ENCODE results near the gene GABBR2.
"Not testable (repeated sequence)": the region's sequence is repeated elsewhere in the genome, so short reads cannot be mapped to it uniquely, and the experiment has no call there.

GABBR2 gene

DNA sequence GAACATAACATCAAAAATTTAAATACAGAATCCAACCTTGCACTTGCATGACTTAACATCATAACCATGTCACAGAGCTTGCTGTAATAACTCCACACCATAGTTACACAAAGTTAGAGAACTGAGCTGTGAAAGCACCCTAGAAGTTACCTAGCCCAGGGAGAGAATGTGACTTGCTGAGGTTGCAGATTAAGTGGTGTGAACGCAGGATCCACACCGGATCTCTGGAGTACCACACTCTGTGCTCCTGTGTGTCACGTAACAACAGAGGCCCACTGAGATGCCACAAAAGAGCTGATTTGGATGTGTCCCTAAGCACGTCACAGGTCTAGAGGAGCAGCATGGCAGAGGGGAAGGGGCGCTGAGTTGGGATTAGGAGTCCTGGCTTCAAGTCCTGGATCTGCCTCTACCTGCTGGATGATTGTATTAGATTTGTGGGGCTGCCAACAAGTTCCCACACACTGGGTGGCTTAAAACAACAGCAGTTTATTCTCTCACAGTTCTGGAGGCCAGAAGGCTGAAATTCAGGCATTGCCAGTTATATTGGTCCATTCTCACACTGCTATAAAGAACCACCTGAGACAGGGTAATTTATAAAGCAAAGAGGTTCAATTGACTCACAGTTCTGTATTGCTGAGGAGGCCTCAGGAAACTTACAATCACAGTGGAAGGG, 240.0 kb downstream of the GABBR2 start:
- DNase-seq: no peak

DNA sequence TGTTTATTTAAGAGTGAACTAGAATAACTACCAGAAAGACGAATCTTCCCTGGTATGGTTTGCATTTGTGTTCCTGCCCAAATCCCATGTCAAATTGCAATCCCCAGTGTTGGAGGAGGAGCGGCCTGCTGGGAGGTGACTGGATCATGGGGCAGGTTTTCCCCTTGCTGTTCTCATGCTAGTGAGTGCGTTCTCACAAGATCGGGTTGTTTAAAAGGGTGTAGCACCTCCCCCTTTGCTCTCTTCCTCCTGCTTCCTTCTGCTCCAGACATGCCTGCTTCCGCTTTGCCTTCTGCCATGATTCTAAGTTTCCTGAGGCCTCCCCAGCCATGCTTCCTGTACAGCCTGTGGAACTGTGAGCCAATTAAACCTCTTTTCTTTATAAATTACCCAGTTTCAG, 242.9 kb downstream of the GABBR2 start:
- DNase-seq: no peak

DNA sequence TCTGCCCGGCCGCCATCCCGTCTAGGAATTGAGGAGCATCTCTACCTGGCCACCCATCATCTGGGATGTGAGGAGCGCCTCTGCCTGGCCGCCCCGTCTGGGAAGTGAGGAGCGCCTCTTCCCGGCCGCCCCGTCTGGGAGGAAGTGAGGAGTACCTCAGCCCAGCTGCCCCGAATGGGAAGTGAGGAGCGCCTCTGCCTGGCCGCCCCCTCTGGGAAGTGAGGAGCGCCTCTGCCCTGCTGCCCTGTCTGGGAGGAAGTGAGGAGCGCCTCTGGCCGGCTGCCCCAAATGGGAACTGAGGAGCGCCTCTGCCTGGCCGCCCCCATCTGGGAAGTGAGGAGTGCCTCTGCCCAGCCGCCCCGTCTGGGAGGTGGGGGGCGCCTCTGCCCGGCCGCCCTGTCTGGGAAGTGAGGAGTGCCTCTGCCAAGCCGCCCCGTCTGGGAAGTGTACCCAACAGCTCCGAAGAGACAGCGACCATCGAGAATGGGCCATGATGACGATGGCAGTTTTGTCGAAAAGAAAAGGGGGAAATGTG, 244.5 kb downstream of the GABBR2 start:
- DNase-seq: not testable (repeated sequence)

DNA sequence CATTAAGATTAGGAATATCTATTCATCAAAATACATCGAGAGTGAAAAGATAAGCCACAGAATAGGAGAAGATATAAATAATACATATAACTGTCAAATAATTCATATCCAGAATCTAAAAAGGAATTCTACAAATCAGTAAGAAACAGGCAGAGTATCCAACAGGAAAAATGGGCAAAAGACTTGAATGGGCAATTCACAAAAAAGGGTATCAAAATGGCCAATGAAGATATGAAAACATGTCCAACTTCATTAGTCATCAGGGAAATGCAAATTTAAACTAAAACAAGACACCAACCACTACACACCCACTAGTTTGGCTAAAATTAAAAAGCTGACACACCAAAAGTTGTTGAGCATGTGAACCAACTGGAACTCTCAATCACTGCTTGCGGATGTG, 246.4 kb downstream of the GABBR2 start:
- no peak for DNase-seq

DNA sequence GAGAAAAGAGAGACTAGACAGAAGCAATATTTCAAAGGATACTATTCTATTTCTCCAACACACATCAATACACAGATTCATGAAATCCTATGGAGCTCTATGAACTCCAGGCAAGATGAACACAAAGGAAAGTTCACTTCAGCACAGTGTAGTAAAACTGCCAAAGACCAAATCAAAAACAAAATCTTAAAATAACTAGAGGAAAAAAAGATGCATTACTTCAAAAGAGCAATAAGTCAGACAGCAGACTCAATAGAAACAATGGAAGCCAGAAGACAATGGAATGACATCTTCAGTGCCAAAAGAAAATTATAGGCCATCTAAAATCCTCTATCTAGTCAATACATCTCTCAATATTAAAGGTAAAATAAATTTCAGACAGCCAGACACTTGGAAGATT, 248.0 kb downstream of the GABBR2 start:
- DNase-seq: no peak

DNA sequence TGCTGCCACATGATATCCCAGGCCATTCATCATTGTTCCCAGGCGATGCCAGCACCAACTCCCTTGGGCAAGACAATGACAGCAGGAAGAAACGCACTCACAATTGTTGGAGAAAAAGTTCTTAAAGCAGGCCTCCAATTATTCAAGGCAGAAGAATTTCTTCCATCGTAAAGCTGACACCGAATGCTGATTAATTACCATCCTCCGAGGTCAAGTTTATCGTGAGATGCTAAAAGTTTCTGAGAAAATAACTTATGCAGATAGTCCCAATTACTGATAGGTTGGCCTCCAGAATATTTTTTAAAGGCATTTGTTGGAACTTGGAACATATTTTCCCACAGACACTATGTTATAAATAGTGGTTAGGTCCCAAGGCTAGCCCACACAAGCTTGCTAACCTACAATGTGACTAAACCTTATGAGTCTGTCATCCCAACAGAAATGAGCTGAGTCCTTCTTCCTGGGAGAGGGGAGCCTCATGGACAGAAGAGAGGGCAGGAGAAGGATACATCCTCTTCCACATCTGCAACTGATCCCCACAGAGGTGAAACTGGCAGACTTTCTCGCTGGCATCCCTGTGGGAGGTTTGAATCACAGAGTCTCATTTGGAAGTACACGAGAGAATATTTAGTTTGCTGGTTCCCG, 250.9 kb downstream of the GABBR2 start:
- DNase-seq: no peak

DNA sequence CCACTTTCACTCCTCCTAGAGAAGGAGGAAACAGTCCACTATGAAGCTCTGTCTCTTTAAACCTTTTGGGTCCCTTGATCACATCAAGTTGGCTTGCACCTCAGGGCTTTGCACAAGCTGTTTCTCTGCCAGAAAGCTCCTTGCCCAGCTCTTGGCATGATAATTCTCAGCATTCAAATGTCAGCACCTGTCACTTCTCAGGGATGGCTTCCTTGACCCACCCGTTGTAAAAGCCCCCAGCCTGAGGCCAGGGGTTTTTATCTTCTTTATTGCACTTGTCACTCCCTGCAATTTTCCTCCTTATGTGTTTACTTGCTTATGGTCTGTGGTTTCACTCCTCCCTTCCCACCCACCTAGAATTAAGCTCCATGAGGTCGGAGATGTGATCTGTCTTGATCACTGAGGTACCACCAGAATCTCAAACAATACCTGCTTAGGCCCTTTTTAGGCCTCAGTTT, 252.6 kb downstream of the GABBR2 start:
- no peak for DNase-seq

DNA sequence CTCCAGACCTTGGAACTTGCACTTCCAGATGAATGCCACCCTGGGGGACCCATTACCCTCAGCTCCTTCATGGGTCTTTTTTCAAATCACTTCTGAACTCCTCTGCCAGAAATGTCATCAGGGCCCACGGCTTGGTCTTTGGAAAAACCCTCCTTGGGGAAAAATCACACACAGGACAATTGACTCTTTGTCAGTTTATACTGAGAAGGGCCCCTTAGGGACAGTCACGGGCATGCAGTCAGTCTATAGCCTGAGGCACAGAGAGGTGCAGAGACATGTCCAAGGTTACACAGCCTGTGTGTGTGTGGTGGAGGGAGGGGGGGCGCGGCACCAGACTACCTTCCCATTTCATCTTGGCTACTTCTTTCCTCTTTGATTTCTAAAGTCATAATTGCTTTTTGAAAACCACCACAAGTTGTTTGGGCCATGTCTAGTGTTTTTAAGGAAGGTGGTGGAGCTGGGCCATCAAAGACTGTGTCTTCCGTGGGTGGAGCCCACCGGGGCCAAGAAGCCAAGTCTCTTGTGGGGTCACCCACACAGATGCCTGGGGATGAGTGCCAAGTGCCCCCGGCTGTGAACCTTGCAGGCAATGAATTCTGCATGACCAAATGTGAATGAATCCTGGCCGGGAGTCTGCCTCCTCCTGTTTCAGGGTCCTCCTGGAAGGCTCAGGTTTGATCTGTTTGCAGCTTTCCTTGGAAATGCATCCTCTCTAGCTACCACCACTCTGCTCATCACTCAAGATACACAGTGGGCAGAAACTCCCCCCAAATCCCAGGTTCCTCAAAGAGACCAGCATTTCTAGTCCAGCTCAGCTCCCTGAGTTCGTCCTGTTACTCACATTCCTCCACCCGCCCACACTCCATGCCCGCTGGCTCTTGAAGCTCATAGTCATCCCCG, 253.2 kb downstream of the GABBR2 start:
- peak; percentile 3 to 42 for DNase-seq

DNA sequence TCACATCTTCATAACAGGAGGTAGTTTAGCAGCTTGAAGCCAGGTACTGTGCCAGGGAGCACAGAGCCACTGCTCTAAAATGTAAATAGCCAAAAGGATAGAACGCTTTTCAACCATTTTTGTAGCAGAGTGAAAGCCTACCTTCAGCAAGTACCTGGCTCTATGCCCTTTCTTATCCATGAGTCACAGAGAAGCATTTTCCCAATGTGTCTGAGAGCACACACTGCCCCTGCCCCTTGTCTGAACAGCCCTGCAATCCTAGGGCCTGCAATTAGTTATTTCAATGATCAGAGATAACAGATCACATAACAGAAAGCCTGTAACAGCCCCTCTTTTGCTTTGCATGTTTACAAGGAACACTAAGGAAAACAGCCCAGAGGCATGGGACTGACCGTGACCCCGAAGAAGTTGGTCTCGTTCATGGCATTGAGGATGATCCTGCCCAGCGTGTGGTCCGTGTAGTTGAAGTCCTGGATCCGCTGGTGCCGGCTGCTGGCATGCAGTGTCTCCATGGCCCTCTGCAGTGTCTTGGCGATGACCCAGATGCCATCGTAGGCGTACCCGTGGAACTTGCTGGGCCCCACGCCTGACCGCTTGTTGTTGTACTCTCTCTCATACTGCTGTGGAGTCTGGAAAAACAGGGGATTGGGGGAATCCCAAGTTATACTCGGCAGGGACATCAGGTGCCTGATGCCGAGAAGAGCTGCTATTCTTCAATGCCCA, 255.0 kb downstream of the GABBR2 start:
- DNase-seq: no peak

DNA sequence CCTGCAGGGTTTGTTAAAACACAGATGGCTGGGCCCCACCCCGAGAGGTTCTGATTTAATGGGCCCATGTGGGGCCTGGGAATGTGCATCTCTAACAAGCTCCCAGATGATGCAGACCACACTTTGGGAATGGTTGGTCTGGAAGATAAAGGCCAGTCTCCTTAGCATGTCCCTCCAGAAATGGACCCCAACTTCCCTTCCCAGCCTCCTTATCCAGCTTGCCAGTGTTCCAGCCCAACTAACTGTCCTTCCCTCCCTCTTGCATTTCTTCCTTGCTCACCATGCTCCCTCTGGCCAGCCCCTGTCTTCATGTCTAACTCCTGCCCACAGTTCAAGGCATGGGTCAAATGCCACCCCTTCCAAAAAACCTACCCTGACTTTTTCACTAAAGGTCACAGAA, 257.2 kb downstream of the GABBR2 start:
- no peak for DNase-seq

DNA sequence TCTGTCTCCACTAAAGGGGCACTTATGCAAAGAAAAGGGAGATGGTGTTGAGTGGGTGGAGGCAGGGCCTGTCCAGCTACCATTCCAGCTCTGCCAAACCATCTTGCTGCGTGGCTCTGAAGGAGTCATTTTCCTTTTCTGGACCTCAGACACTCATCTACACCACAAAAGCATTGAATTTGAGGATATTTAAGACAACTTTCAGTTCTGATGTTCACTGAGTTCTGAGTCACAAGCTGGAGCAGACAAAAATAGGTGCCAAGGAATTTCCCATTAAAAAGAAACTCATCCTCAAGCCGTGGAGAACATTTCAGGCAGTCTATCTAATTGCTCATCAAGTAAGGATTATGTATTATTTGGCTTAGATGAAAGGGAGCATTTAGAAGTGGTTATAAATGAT, 258.2 kb downstream of the GABBR2 start:
- no peak for DNase-seq

DNA sequence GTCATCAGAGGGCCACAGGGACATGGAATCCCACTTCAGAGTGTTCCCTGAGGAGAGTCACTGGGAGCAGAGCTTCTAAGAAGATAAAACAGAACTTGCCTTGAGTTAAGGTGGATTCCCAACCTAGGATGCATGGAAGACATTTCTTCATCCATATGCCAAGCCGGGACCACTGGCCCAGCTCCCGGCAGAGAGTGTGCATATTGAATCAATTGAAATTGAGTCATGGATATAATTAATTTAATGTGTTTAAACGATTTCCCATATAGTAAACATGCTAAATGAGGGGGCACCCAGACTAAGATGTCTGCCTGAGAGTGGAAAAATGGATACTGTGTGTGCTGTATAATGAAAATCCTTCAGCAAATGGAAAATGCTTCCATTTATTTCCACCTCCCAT, 258.9 kb downstream of the GABBR2 start:
- no peak for DNase-seq

DNA sequence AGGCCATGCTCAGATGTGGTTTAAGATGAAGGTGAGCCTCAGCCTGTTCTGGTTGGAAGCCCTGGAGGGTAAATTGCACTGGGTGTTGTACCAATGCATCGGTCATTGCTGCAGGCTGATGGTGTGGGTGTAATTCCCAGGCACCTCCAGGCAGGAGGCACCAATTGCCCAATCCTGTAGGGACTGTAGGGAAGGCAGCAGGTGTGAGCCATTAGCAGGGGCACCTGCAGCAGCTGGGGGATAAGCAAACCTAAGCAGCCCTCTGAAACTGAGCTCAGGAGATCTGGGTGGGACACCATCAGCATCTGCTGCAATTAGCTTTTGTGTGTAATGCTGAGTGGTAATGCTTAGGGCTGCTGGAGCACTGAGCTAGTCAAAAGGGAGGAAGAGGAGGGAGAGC, 263.2 kb downstream of the GABBR2 start:
- DNase-seq: no peak

DNA sequence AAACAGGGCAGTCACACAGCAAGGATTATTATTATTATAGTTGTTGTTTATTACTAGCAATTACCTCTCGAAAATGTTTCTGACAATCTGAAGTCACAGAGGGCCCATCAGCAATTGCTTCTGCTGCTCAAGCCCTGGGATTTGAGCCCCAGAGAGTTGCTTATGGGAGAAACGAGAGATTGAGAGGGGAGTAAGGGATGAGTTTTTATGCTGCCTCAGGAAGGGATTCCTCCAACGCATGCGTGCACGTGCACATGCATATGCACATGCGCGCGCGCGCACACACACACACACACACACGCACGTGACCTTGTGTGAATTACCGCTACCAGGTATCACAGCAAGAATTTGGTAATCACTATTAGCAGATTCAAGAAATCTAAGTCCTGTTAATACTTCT, 264.1 kb downstream of the GABBR2 start:
- no peak for DNase-seq

DNA sequence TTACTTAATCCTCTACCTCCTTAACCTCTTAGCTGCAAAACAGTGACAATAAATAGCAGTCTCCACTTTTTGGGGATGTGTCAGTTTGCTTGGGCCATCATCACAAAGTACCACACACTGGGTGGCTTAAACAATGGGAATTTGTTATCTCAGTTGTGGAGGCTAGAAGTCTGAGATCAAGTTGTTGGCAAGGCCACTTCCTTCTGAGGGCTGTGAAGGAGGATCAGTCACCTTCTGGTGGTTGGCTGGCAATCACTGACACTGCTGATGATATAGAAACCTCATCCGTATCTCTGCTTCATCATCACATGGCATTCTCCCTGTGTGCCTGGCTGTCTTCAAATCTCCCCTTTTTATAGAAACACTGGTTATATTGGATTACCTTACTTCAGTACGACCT, 266.2 kb downstream of the GABBR2 start:
- no peak for DNase-seq

DNA sequence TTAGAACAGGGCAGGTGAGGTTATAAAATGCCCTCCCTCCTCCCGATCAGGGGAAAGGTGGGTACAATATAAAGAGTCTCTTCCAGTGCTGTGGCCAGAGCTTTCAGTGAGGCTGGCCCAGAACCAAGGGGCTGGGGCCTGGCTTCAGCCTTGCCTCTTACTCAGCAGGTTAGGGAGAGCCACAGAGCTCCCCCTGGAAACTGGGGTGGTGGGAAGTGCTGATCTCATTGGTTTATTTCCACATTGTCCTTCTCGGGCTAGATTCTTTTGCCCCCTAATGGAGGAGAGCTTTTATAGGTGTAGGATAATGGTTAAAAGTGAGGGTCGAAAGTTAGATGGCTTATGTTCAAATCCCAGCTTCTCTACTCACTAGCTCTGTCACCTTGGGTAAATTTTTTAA, 266.6 kb downstream of the GABBR2 start:
- DNase-seq: no peak

DNA sequence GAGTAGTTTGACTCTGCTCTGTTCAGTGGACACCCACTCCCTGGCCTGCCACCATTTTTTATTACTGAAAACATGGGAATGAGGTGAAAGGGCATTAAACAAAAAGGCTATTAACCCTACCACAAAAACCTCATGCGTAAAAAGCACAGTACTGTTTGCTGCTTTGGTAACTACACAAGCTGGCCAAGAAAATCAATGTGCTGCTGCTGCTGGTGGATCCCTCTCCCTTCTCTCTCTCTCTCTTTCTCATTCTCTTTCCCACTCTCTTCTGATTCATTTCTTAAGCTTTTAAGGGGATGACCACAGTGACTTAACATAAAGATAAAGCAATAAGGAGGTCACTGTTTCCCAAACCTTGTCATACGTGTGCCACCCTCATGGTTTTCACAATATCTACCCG, 270.1 kb downstream of the GABBR2 start:
- no peak for DNase-seq

DNA sequence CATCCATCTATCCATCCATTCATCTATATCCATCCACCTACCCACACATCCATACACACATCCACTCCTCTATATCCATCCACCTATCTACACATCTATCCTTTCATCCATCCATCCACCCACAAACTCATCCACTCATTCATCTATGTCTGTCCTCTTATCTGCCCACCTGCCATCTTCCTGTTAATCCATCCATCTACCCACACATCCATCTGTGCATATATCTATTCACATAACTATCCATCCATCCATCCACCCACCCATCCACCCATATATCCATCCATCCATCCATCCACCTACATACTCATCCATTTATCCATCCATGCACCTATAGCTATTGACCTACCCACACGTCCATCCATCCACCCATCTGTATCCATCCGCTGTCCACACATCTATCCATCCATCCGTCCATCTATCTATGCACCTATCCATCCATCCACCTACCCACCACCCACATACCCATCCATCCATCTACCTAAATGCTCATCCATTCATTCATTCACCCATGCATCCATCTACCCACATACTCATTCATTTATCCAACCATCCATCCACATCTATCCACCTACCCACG, 271.2 kb downstream of the GABBR2 start:
- DNase-seq: no peak

DNA sequence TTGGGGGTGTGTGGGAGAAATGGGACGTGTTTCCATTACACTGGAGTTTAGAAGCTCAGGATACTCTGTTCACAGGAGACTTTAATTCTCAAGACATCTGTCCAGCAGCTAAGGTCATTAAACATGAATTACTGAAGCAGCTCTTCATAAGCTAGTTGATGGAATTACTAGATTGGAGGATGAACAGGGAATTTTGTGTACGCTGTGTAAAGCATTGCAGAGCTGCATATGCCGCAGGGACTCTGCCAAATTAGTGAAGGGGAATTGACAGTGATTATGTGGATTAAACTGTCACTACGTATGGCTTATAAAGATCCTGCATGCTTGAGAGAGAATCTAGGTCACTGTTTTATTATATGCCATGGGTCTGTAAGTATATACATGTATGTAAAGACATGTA, 275.8 kb downstream of the GABBR2 start:
- DNase-seq: no peak

DNA sequence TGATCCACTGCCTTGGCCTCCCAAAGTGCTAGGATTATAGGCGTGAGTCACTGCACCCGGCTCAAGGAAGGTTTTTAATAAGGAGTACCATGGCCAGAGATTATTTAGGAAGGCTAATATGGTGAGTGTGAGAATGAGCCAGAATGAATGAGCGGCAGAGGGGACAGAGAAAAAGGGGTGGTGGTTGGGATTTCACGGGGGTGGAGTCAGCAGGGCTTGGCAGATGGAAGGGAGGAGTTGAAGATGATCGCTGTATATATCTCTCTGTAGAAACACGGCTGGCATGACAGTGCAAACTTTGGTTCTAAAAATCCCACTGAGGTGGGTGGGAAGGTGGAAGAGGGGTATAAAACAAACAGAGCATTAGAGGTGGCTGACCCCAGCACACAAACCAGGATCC, 276.6 kb downstream of the GABBR2 start:
- no peak for DNase-seq

DNA sequence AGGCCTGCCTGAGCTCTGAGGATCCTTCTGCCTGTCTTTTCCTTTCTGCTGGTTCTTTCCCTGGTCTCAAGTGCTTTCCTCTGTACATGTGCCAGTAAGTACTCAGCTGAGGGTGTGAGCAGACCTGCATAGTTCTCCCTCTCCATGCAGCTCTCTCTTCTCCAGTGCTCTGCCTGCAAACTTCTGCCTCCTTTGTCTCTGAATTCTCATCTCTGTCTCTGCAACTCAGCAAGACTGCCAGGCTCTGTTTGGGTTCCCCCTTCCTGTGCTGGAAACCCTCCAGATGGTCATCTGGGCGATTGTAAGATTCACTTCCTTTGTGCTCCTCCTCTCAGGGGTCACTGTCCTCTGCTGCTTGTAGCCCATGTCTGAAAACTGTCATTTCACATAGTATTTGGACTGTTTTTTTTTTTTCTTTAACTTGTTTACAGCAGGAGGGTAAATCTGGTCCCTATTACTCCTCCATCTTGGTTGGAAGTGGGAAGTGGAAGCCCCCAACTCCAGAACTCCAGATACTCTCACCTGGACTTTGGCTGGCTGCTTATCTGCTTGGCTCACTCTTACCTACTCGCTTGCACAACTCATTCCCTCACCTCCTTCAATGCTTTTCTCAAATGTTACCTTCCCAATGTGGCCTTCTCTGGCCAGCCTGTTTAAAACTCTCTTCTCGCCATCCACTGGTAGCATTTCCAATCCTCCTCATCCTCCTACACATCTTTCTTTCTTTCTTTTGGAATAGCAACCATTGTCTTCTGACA, 278.0 kb downstream of the GABBR2 start:
- DNase-seq: peak; percentile 9 to 24

DNA sequence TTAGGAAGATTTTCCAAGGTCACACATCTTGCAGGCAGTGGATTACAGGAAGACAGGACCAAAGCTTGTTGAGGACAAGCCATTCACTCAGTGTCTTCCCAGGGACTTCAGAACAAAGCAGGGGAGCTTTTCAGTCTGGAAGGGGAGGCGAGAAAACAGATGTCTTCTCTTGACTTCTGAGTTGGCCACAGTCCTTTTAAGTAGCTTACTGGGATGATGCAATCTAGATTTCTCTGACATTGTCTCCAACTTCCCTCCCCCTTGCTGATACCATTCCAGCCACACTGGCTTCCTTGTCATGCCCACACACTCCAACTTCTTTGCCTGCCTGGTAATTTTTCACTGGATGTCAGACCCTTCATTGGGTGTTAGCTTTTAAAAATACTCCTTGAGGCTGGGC, 279.1 kb downstream of the GABBR2 start:
- peak; percentile 44 to 45 for DNase-seq

Measured in inflammatory macrophage (primary cell).